Kidney epithelial cell (primary cell): Measurements from ENCODE around the gene AOPEP. TPM values are rescaled to one million over a fixed set of nuclear protein-coding genes. Genes with fewer than 3 reads are reported as not detected.

Experiments
- DNase-seq: peaks from one replicate; pipeline ENCODE4 v3.0.0-alpha.2; 2010; ENCODE audit warnings: low read depth
- H3K27me3 ChIP-seq: 2 replicates; pipeline ENCODE4 v1.6.0; 2011; ENCODE audit warnings: low read length; ENCODE audit not compliant: control insufficient read depth, insufficient read depth
- H3K36me3 ChIP-seq: 2 replicates; pipeline ENCODE4 v1.5.1; 2011; ENCODE audit warnings: low read length; ENCODE audit not compliant: control insufficient read depth, insufficient read depth
- H3K4me3 ChIP-seq: 2 replicates; pipeline ENCODE4 v1.5.1; 2011; ENCODE audit warnings: low read depth, mild to moderate bottlenecking, control low read depth, low read length
- total RNA-seq: library from RNA; depleted of rRNA; stranded (reverse); fragments of >200 nt; gene quantifications from 2 replicates; pipeline ENCODE4 v1.2.3, GENCODE V29; 2015
- TF ChIP-seq, protein P1 (sequence below): IDR thresholded peaks from 2 replicates; pipeline ENCODE4 v1.5.1; 2011; ENCODE audit warnings: mild to moderate bottlenecking, moderate library complexity, low read length, control low read depth, inconsistent platforms; ENCODE audit not compliant: insufficient read depth, poor library complexity, severe bottlenecking

Gene AOPEP
- total RNA-seq, 1 donor from 2014 or later: 17.4 TPM

DNA sequence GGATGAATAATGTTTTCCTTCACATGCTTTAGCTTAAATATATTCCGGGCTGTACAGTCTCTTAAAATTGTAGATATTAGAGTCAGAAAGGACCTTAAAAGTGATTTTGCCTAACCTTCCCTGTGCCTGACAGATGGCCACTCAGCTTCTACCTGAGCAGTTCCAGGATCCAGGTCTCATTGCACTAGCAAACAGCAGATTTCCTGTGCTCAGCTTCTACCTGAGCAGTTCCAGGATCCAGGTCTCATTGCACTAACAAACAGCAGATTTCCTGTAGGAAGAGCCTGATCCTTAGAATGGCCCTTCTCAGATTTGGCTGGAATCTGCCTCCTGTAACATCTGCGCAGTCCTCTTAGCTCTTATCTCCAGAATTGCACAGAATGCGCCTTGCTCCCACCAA is 219.8 kb downstream of the AOPEP start:
- Histone ChIP-seq H3K36me3 (no peaks in the 10 kb centered on the region), H3K27me3 (no peaks in the 10 kb centered on the region), H3K4me3 (no peak overlapping the region)
- TF ChIP-seq, protein P1, sequence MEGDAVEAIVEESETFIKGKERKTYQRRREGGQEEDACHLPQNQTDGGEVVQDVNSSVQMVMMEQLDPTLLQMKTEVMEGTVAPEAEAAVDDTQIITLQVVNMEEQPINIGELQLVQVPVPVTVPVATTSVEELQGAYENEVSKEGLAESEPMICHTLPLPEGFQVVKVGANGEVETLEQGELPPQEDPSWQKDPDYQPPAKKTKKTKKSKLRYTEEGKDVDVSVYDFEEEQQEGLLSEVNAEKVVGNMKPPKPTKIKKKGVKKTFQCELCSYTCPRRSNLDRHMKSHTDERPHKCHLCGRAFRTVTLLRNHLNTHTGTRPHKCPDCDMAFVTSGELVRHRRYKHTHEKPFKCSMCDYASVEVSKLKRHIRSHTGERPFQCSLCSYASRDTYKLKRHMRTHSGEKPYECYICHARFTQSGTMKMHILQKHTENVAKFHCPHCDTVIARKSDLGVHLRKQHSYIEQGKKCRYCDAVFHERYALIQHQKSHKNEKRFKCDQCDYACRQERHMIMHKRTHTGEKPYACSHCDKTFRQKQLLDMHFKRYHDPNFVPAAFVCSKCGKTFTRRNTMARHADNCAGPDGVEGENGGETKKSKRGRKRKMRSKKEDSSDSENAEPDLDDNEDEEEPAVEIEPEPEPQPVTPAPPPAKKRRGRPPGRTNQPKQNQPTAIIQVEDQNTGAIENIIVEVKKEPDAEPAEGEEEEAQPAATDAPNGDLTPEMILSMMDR: no peak
- no peak for DNase-seq

DNA sequence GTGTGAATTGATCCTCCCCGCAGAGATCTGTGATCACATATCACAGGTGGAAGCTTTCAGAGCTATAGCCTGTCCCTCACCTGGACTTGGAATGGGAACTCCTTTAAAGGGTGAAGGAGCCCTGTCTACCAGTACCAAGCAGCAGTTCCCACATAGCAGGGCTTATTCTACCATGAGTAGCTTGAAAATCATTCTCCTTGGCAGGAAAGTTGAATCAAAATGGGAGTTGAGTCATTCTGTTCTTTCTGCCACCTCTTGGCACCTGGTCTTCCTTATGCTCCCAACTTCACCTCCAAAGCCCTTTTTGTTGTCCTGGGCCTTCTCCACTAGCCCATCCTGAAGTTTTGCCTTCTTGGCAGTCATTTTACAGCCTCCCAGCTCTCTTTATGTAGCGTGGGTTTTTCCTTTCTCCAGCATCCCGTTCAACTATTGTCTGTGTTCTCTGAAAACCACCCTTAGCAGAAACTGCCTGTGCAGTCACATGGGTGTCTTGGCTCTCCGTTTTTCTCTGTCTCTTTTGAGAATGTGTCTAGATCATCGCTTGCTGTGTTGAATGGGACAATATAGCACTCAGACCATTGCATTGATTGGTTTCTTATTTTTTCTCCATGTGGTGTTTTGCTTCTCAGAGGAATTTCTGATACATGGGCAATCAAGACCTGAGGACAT is 222.2 kb downstream of the AOPEP start:
- DNase-seq: no peak
- H3K36me3 ChIP-seq: no peaks in the 10 kb centered on the region
- TF ChIP-seq, protein P1: no peak
- no peaks in the 10 kb centered on the region for H3K27me3 ChIP-seq
- no peak overlapping the region for H3K4me3 ChIP-seq

DNA sequence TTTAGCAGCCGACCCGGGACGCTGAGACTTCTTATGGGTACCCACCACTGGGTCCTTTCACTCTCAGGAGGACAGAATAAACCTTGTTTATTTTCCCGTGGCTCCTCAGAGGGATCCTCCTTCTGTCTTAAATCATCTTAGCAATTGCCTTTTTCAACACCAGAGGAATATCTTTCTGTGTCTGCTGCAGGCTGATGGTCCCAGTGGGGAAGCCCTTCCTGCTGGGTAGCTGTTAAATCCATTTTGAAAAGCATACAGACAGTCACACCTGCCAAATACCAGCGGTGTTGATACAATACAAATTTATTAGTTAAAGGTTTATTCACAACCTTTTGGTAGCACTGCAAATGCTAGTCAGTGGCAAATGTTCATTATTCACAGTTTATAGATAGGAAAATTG is 222.9 kb downstream of the AOPEP start:
- no peaks in the 10 kb centered on the region for H3K27me3 ChIP-seq
- TF ChIP-seq, protein P1: no peak
- no peak for DNase-seq

DNA sequence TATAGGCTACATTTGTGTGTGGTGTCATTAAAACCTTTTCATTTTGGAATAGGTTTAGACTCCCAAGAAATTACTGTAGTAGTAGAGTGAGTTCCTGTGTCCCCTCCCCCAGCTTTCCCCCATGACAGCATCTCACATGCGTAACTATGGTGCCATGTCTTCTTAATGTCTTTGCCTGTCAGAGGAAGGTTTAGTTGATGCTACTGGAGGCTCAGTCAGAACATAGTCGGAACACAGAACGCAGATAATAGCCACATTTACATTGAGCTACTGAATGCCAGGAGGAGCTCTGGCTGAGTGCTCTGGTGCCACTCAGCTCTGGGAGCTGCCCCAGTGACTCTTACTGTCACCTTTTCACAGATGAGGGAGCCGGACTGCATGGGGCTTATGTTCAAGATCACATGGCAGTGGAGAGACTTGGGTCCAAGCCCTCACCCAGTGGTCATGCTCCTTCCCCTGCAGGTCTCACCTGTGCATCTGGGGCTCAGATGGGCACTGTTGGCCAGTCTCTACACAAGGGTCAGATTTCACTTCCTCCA is 223.6 kb downstream of the AOPEP start:
- Histone ChIP-seq H3K27me3 (no peaks in the 10 kb centered on the region), H3K36me3 (no peaks in the 10 kb centered on the region), H3K4me3 (no peak overlapping the region)
- TF ChIP-seq, protein P1: no peak
- no peak for DNase-seq

More for the DNA sequence above, 222.9 kb downstream of the AOPEP start:
- no peaks in the 10 kb centered on the region for H3K36me3 ChIP-seq
- no peak overlapping the region for H3K4me3 ChIP-seq

DNA sequence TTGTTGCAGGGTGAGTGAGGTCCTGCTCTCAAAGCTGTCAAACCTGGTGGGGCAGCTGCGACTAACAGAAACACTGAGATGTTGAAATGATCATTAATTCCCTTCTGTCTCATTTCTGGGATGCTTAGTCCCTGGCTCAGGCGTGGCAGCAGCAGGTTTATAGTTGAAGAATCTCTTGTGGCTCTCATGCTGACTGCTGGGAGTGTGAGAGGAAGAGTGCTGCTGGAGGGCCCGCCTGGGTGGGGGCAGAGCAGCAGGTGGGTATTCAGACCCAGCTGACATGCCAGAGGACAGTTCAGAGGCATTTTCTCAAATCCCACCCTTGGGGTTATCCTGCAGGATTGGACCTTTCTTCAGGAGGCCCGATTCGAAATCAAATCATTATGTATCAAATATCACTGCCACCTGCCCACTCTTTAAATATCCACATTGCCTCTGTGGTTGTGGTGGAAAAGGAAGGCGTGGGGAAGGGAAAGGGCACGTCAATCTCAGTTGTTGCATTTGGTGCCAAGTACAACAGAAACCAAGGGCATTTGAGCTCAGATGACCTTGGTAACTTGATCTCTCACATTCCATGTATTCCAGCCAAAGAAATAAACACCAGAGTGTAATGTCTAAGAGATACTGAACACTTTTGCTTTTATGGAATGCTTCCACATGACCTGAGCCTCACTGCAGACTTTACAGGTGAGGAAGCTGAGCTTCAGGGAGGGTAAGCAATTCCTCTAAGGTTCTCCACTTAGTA is 224.3 kb downstream of the AOPEP start:
- DNase-seq: no peak
- H3K4me3 ChIP-seq: no peak overlapping the region
- TF ChIP-seq, protein P1: no peak
- no peaks in the 10 kb centered on the region for H3K27me3 ChIP-seq
- H3K36me3 ChIP-seq: no peaks in the 10 kb centered on the region
